ENCODE data around the gene ZNF394. TPM values are rescaled to one million over a fixed set of nuclear protein-coding genes. Genes with fewer than 3 reads are reported as not detected.

Gene ZNF394
- total and polyA plus RNA-seq, 2 donors (not counting 3 experiments of a cell fraction or from before 2014, with no cell fraction given), result 8.6 to 22.8 TPM

DNA sequence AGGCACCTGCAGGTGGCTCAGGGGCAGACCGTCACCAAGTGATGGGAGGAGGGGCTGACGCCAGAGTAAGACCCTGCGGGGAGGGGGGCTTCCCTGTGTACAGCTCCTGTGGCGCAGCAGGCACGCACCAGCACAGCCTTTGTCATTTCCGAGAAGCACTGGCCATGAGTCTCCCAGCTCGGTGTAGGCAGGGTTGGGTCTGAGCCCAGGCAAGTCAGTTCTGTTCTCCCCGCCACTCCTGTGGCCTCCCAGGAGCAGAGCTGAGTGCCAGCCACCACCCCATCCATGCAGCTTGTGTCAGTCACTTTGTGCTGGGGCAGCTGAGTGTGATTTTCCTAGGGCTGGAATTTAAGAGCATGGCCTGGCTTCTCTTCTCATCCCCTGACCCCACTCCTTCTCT lies 48.1 kb downstream of the ZNF394 start:
- H3K4me2 ChIP-seq (ENCODE audit: insufficient read depth, low read length), result no peak overlapping the region
- H3K9ac ChIP-seq (replicated peaks; ENCODE audit: extremely low read depth, insufficient read depth, low read length), result no peak overlapping the region
- FAIRE-seq (no peak), DNase-seq (ENCODE audit: low read depth, low spot score) (no peak)
- H3K27ac ChIP-seq (ENCODE audit: insufficient read depth, low read depth, low read length), result no peak overlapping the region
- TF ChIP-seq, protein P1, sequence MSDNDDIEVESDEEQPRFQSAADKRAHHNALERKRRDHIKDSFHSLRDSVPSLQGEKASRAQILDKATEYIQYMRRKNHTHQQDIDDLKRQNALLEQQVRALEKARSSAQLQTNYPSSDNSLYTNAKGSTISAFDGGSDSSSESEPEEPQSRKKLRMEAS (IDR thresholded peaks at IDR 0.05; ENCODE audit: insufficient read depth, insufficient read length), result no peak
- TF ChIP-seq, protein P2, sequence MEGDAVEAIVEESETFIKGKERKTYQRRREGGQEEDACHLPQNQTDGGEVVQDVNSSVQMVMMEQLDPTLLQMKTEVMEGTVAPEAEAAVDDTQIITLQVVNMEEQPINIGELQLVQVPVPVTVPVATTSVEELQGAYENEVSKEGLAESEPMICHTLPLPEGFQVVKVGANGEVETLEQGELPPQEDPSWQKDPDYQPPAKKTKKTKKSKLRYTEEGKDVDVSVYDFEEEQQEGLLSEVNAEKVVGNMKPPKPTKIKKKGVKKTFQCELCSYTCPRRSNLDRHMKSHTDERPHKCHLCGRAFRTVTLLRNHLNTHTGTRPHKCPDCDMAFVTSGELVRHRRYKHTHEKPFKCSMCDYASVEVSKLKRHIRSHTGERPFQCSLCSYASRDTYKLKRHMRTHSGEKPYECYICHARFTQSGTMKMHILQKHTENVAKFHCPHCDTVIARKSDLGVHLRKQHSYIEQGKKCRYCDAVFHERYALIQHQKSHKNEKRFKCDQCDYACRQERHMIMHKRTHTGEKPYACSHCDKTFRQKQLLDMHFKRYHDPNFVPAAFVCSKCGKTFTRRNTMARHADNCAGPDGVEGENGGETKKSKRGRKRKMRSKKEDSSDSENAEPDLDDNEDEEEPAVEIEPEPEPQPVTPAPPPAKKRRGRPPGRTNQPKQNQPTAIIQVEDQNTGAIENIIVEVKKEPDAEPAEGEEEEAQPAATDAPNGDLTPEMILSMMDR (IDR thresholded peaks at IDR 0.05; ENCODE audit: extremely low read depth in 1 of 2, insufficient read depth in 1 of 2, low read depth in 1 of 2, low read length in 2 of 2), result no peak
- no peak for TF ChIP-seq EZH2 (IDR thresholded peaks at IDR 0.05; ENCODE audit: borderline replicate concordance, low read depth, low read length, severe bottlenecking)
- TF ChIP-seq POLR2A (IDR thresholded peaks at IDR 0.05; ENCODE audit: low read depth, low read length), result no peak
- no peak for TF ChIP-seq FOS (IDR thresholded peaks at IDR 0.05; ENCODE audit: borderline replicate concordance, insufficient read depth, low read length)
- TF ChIP-seq POLR2AphosphoS5 (IDR thresholded peaks at IDR 0.05; ENCODE audit: insufficient read depth, low read depth, low read length), result no peak
- no peak for TF ChIP-seq JUN (IDR thresholded peaks at IDR 0.05; ENCODE audit: borderline replicate concordance, insufficient read depth, insufficient read length, low read depth)
- TF ChIP-seq MYC (IDR thresholded peaks at IDR 0.05; ENCODE audit: low read depth, low read length), result no peak
- TF ChIP-seq GATA2 (IDR thresholded peaks at IDR 0.05; ENCODE audit: insufficient read depth, insufficient read length, low read depth, low read length), result no peak
- BruUV-seq (replicated peaks), result no TSS peak
- no peaks in the 10 kb centered on the region for H3K4me1 ChIP-seq (ENCODE audit: control insufficient read depth, extremely low read depth, insufficient read depth, low read length)
- H3K27me3 ChIP-seq (ENCODE audit: control insufficient read depth in 2 of 2, insufficient read depth in 2 of 2, low read length in 2 of 2), result no peaks in the 10 kb centered on the region
- CTCF ChIA-PET, result no interaction called here
- no peaks in the 10 kb centered on the region for H3K79me2 ChIP-seq (ENCODE audit: control insufficient read depth, insufficient read depth, low read length)
- no peak overlapping the region for H2AFZ ChIP-seq (ENCODE audit: low read depth, low read length)
- H3K4me3 ChIP-seq (replicated peaks in 1 of 3; ENCODE audit: insufficient read depth in 1 of 3, low read depth in 1 of 3, low read length in 3 of 3), result no peak overlapping the region
- H3K9me1 ChIP-seq (replicated peaks; ENCODE audit: control insufficient read depth, extremely low read depth, insufficient read depth, low read length), result no peaks in the 10 kb centered on the region
- peaks cover 9 to 63% of the 10 kb centered on the region in 2 experiments for H3K36me3 ChIP-seq (ENCODE audit: control insufficient read depth in 2 of 2, extremely low read depth in 1 of 2, insufficient read depth in 2 of 2, low read length in 2 of 2)
- H3K9me3 ChIP-seq (replicated peaks; ENCODE audit: control insufficient read depth, insufficient read depth, low read length), result no peaks in the 10 kb centered on the region
- H4K20me1 ChIP-seq (replicated peaks; ENCODE audit: control insufficient read depth, extremely low read depth, insufficient read depth, low read length), result no peaks in the 10 kb centered on the region
- dilution Hi-C loops (cut with MboI; ENCODE audit: extremely low pct_ligation_motif_present, low sequenced_read_pairs), result no loop called here
- POLR2A ChIA-PET, result no interaction called here
- intact Hi-C loops (cut with micrococcal nuclease), result no loop called here
